ENCODE data around the gene PGM1. TPM values are rescaled to one million over a fixed set of nuclear protein-coding genes. Genes with fewer than 3 reads are reported as not detected.
A peak's percentile ranks its signal among the peaks of the same experiment; 100 is the strongest.
"Not testable (repeated sequence)": the region's sequence is repeated elsewhere in the genome, so short reads cannot be mapped to it uniquely, and the experiment has no call there.

The PGM1 gene
- total RNA-seq, 1 donor: 128 TPM

- H3K79me2 ChIP-seq (ENCODE audit: insufficient read depth, low read length): no peaks in the 10 kb centered on the region
- no peak overlapping the region for H2AFZ ChIP-seq (ENCODE audit: low read length)
- no peaks in the 10 kb centered on the region for H3K36me3 ChIP-seq (ENCODE audit: insufficient read depth, low read length)
- no peaks in the 10 kb centered on the region for H4K20me1 ChIP-seq (ENCODE audit: insufficient read depth, low read length)
- H3K27me3 ChIP-seq (ENCODE audit: insufficient read depth, low read length): no peaks in the 10 kb centered on the region
- H3K27ac ChIP-seq (ENCODE audit: low read depth, low read length): no peak overlapping the region
- H3K9me3 ChIP-seq (ENCODE audit: low read depth, low read length): no peaks in the 10 kb centered on the region
- TF ChIP-seq CTCF (IDR thresholded peaks at IDR 0.05; ENCODE audit: extremely low read depth, low read depth, low read length): peak; percentile 70
- no peak overlapping the region for H3K4me3 ChIP-seq (ENCODE audit: insufficient read depth, low read length)
- no peaks in the 10 kb centered on the region for H3K4me1 ChIP-seq (ENCODE audit: insufficient read depth, low read length)
- DNase-seq (ENCODE audit: insufficient read length, low spot score, missing footprints): no peak
- H3K4me2 ChIP-seq (ENCODE audit: insufficient read depth, low read length): no peak overlapping the region
Observed at GRCh38 chr1:63575340-63575826, 17.8 kb upstream of the PGM1 start.

GRCh38 chr1:63586326-63586725, 6.9 kb upstream of the PGM1 start:
- not testable (repeated sequence) for H3K9me3 ChIP-seq (ENCODE audit: low read depth, low read length); H3K36me3 ChIP-seq (ENCODE audit: insufficient read depth, low read length); H3K27me3 ChIP-seq (ENCODE audit: insufficient read depth, low read length); H3K4me3 ChIP-seq (ENCODE audit: insufficient read depth, low read length); H3K4me2 ChIP-seq (ENCODE audit: insufficient read depth, low read length); H2AFZ ChIP-seq (ENCODE audit: low read length); H3K27ac ChIP-seq (ENCODE audit: low read depth, low read length); DNase-seq (ENCODE audit: insufficient read length, low spot score, missing footprints); H4K20me1 ChIP-seq (ENCODE audit: insufficient read depth, low read length); H3K79me2 ChIP-seq (ENCODE audit: insufficient read depth, low read length)
- peaks cover 12% of the 10 kb centered on the region for H3K4me1 ChIP-seq (ENCODE audit: insufficient read depth, low read length)

- DNase-seq (ENCODE audit: insufficient read length, low spot score, missing footprints): no peak
- peak overlapping the region; percentile 41 for H3K4me2 ChIP-seq (ENCODE audit: insufficient read depth, low read length)
- no peaks in the 10 kb centered on the region for H3K27me3 ChIP-seq (ENCODE audit: insufficient read depth, low read length)
- H4K20me1 ChIP-seq (ENCODE audit: insufficient read depth, low read length): no peaks in the 10 kb centered on the region
- no peak for TF ChIP-seq CTCF (IDR thresholded peaks at IDR 0.05; ENCODE audit: extremely low read depth, low read depth, low read length)
- H3K36me3 ChIP-seq (ENCODE audit: insufficient read depth, low read length): no peaks in the 10 kb centered on the region
- H3K9me3 ChIP-seq (ENCODE audit: low read depth, low read length): no peaks in the 10 kb centered on the region
- H3K27ac ChIP-seq (ENCODE audit: low read depth, low read length): no peak overlapping the region
- peaks cover 16% of the 10 kb centered on the region for H3K4me1 ChIP-seq (ENCODE audit: insufficient read depth, low read length)
- H2AFZ ChIP-seq (ENCODE audit: low read length): no peak overlapping the region
- H3K4me3 ChIP-seq (ENCODE audit: insufficient read depth, low read length): no peak overlapping the region
- H3K79me2 ChIP-seq (ENCODE audit: insufficient read depth, low read length): peaks cover 8% of the 10 kb centered on the region
Observed at GRCh38 chr1:63590166-63590560, 3.0 kb upstream of the PGM1 start.

GRCh38 chr1:63592536-63593302, 492 bp upstream of the PGM1 start:
- peak overlapping the region; percentile 98 for H2AFZ ChIP-seq (ENCODE audit: low read length)
- H3K9me3 ChIP-seq (ENCODE audit: low read depth, low read length): no peaks in the 10 kb centered on the region
- peak overlapping the region; percentile 96 for H3K4me3 ChIP-seq (ENCODE audit: insufficient read depth, low read length)
- peaks cover 11% of the 10 kb centered on the region for H4K20me1 ChIP-seq (ENCODE audit: insufficient read depth, low read length)
- peaks cover 16% of the 10 kb centered on the region for H3K4me1 ChIP-seq (ENCODE audit: insufficient read depth, low read length)
- peak overlapping the region; percentile 93 for H3K4me2 ChIP-seq (ENCODE audit: insufficient read depth, low read length)
- H3K27ac ChIP-seq (ENCODE audit: low read depth, low read length): peak overlapping the region; percentile 80
- DNase-seq (ENCODE audit: insufficient read length, low spot score, missing footprints): peak; percentile 79
- no peak for TF ChIP-seq CTCF (IDR thresholded peaks at IDR 0.05; ENCODE audit: extremely low read depth, low read depth, low read length)
- no peaks in the 10 kb centered on the region for H3K27me3 ChIP-seq (ENCODE audit: insufficient read depth, low read length)
- peaks cover 28% of the 10 kb centered on the region for H3K79me2 ChIP-seq (ENCODE audit: insufficient read depth, low read length)
- no peaks in the 10 kb centered on the region for H3K36me3 ChIP-seq (ENCODE audit: insufficient read depth, low read length)

Measured in osteoblast (primary cell).